Gastroesophageal sphincter (tissue), 4 donors: ENCODE data around the gene CRACR2A. TPM values are rescaled to one million over a fixed set of nuclear protein-coding genes. Genes with fewer than 3 reads are reported as not detected.

Source experiments
- ATAC-seq: fragments of 150-250 bp; one replicate; pipeline ENCODE4 v1.9.1; 2016; ENCODE audit warnings: mild to moderate bottlenecking, moderate library complexity
- H3K27ac ChIP-seq, 4 donors: fragments of 200-600 bp; sonication (generic) in 3 of 4; 1 replicate in 3 of 4; 2 replicates in 1 of 4; pipeline ENCODE4 v1.5.1; 2016 to 2019
- H3K27me3 ChIP-seq: fragments of 200-600 bp; sonication (generic); one replicate; pipeline ENCODE4 v1.5.1; 2019
- H3K36me3 ChIP-seq, 2 donors: fragments of 200-600 bp; sonication (generic); one replicate each; pipeline ENCODE4 v1.5.1; 2019; ENCODE audit warnings: control low read depth in 1 of 2
- H3K4me1 ChIP-seq, 3 donors: fragments of 200-600 bp; sonication (generic); 1 replicate in 2 of 3; 2 replicates in 1 of 3; pipeline ENCODE4 v1.5.1; 2016 to 2019; ENCODE audit warnings: control low read depth in 2 of 3
- H3K4me3 ChIP-seq, 2 donors: fragments of 200-600 bp; sonication (generic); one replicate each; pipeline ENCODE4 v1.5.1; 2019; ENCODE audit warnings: mild to moderate bottlenecking in 1 of 2, moderate library complexity in 1 of 2
- H3K9me3 ChIP-seq, 3 donors: fragments of 200-600 bp; sonication (generic); one replicate each; pipeline ENCODE4 v1.5.1; 2017 to 2019; ENCODE audit warnings: control low read depth in 2 of 3
- CTCF ChIP-seq, 4 experiments: fragments of 200-600 bp in 2 of 4; fragments of 450-650 bp in 2 of 4; sonication (generic) in 1 of 4; IDR thresholded peaks; one replicate each; pipeline ENCODE4 v1.5.1; 2017 to 2019; ENCODE audit warnings: antibody characterized with exemption in 4 of 4, mild to moderate bottlenecking in 2 of 4, moderate library complexity in 2 of 4
- EP300 ChIP-seq: sonication (generic); formaldehyde crosslinking; IDR thresholded peaks from one replicate; pipeline ENCODE4 v1.6.1; 2017; ENCODE audit warnings: antibody characterized with exemption, mild to moderate bottlenecking
- POLR2A ChIP-seq, 2 donors: fragments of 450-650 bp; IDR thresholded peaks; one replicate each; pipeline ENCODE4 v1.6.1; 2017; ENCODE audit warnings: antibody characterized with exemption in 2 of 2, mild to moderate bottlenecking in 2 of 2, moderate library complexity in 1 of 2
- POLR2AphosphoS5 ChIP-seq: sonication (generic); formaldehyde crosslinking; IDR thresholded peaks from one replicate; pipeline ENCODE4 v1.6.1; 2017; ENCODE audit warnings: antibody characterized with exemption
- WGBS, 2 donors: methylation state at CpG; one replicate each; pipeline ENCODE4 v1.1.5; 2018; ENCODE audit warnings: low coverage in 1 of 2; 5-methylcytosine and 5-hydroxymethylcytosine counted together
- total RNA-seq, 4 donors: library from RNA; depleted of rRNA; stranded (reverse); fragments of >200 nt; gene quantifications; one replicate each; pipeline ENCODE4 v1.1.0, GENCODE V29; 2016

The CRACR2A gene
- total RNA-seq, 4 donors from 2014 or later, result 2.2 to 5.4 (median 3.0) TPM

GRCh38 chr12:3727354-3727753 is 25.6 kb downstream of the CRACR2A start:
- Histone ChIP-seq H3K27ac (no peak overlapping the region), H3K4me3 (no peak overlapping the region), H3K9me3 (no peaks in the 10 kb centered on the region), H3K4me1 (no peaks in the 10 kb centered on the region), H3K27me3 (no peaks in the 10 kb centered on the region), H3K36me3 (no peaks in the 10 kb centered on the region)
- 93 to 95% methylated on average over 7 to 8 of the region's 8 CpGs for WGBS, 2 donors
- no peak for ATAC-seq
- TF ChIP-seq POLR2A (IDR thresholded peaks at IDR 0.05) (no peak), POLR2AphosphoS5 (no peak), EP300 (no peak), CTCF (IDR thresholded peaks at IDR 0.05) (no peak)

GRCh38 chr12:3726456-3726855 is 26.5 kb downstream of the CRACR2A start:
- H3K4me3 ChIP-seq, result no peak overlapping the region
- no peaks in the 10 kb centered on the region for H3K27me3 ChIP-seq
- TF ChIP-seq CTCF (IDR thresholded peaks at IDR 0.05), result no peak
- TF ChIP-seq EP300, result no peak
- no peak for TF ChIP-seq POLR2A (IDR thresholded peaks at IDR 0.05)
- TF ChIP-seq POLR2AphosphoS5, result no peak
- WGBS, 2 donors, result 65 to 69% methylated on average over 2 to 4 of the region's 6 CpGs
- no peak overlapping the region for H3K27ac ChIP-seq
- ATAC-seq, result no peak
- H3K4me1 ChIP-seq, result no peaks in the 10 kb centered on the region
- no peaks in the 10 kb centered on the region for H3K9me3 ChIP-seq
- no peaks in the 10 kb centered on the region for H3K36me3 ChIP-seq

GRCh38 chr12:3725388-3726115 is 27.4 kb downstream of the CRACR2A start:
- no peak overlapping the region for H3K27ac ChIP-seq
- H3K4me3 ChIP-seq, result no peak overlapping the region
- 58 to 66% methylated on average over 6 of the region's 6 CpGs for WGBS, 2 donors
- ATAC-seq, result no peak
- H3K36me3 ChIP-seq, result no peaks in the 10 kb centered on the region
- H3K27me3 ChIP-seq, result no peaks in the 10 kb centered on the region
- H3K9me3 ChIP-seq, result no peaks in the 10 kb centered on the region
- no peaks in the 10 kb centered on the region for H3K4me1 ChIP-seq
- TF ChIP-seq CTCF (IDR thresholded peaks at IDR 0.05) (no peak), POLR2AphosphoS5 (no peak), POLR2A (IDR thresholded peaks at IDR 0.05) (no peak), EP300 (no peak)

GRCh38 chr12:3723916-3724805 is 28.7 kb downstream of the CRACR2A start:
- no peak overlapping the region for H3K27ac ChIP-seq
- no peak overlapping the region for H3K4me3 ChIP-seq
- H3K36me3 ChIP-seq, result no peaks in the 10 kb centered on the region
- ATAC-seq, result no peak
- 66 to 89% methylated on average over 7 to 11 of the region's 14 CpGs for WGBS, 2 donors
- TF ChIP-seq EP300 (no peak), CTCF (IDR thresholded peaks at IDR 0.05) (no peak), POLR2A (IDR thresholded peaks at IDR 0.05) (no peak), POLR2AphosphoS5 (no peak)
- H3K9me3 ChIP-seq, result no peaks in the 10 kb centered on the region
- H3K4me1 ChIP-seq, result no peaks in the 10 kb centered on the region
- no peaks in the 10 kb centered on the region for H3K27me3 ChIP-seq
